ENCODE data around the gene AMER3. TPM values are rescaled to one million over a fixed set of nuclear protein-coding genes. Genes with fewer than 3 reads are reported as not detected.
A peak's percentile ranks its signal among the peaks of the same experiment; 100 is the strongest.

Gene AMER3
- polyA plus RNA-seq, 1 of the 3 experiments (the other 2 are of a cell fraction) = under 0.01 TPM

- TF ChIP-seq MAX (IDR thresholded peaks at IDR 0.05; ENCODE audit: low read depth) (no peak), RCOR1 (IDR thresholded peaks at IDR 0.05; ENCODE audit: low read length) (no peak), POLR2AphosphoS5 (IDR thresholded peaks at IDR 0.05; ENCODE audit: low read depth, low read length) (no peak), JUND (IDR thresholded peaks at IDR 0.05) (no peak)
Measured at GRCh38 chr2:130724455-130724854, 30.9 kb upstream of the AMER3 start (continued).

GRCh38 chr2:130726614-130727180, 28.6 kb upstream of the AMER3 start:
- H3K9me3 ChIP-seq = no peaks in the 10 kb centered on the region
- WGBS (ENCODE audit: low lambda C conversion rate) = 85% methylated on average over 13 of the region's 20 CpGs
- H4K20me1 ChIP-seq (ENCODE audit: insufficient read depth) = no peaks in the 10 kb centered on the region
- no peaks in the 10 kb centered on the region for H3F3A ChIP-seq (replicated peaks; ENCODE audit: insufficient read depth)
- no peak for DNase-seq
- TF ChIP-seq RXRA (IDR thresholded peaks at IDR 0.05; ENCODE audit: borderline replicate concordance, low read depth) (no peak), NRF1 (IDR thresholded peaks at IDR 0.05; ENCODE audit: low read depth, low read length) (no peak), PBX3 (IDR thresholded peaks at IDR 0.05) (no peak), USF1 (IDR thresholded peaks at IDR 0.05; ENCODE audit: borderline replicate concordance, low read depth) (no peak), JUND (IDR thresholded peaks at IDR 0.05) (no peak), FOXM1 (IDR thresholded peaks at IDR 0.05; ENCODE audit: low read depth) (no peak), RFX5 (IDR thresholded peaks at IDR 0.05; ENCODE audit: low read length) (no peak), ZBTB33 (IDR thresholded peaks at IDR 0.05; ENCODE audit: borderline replicate concordance, low read depth) (no peak), SIN3A (IDR thresholded peaks at IDR 0.05; ENCODE audit: borderline replicate concordance, low read depth, low read length) (no peak), REST (IDR thresholded peaks at IDR 0.05; ENCODE audit: low read depth, low read length) (no peak), IRF3 (IDR thresholded peaks at IDR 0.05; ENCODE audit: low read depth, low read length) (no peak), EP300 (IDR thresholded peaks at IDR 0.05; ENCODE audit: borderline replicate concordance in 1 of 2, low read depth in 1 of 2, low read length in 1 of 2) (no peak), RCOR1 (IDR thresholded peaks at IDR 0.05; ENCODE audit: low read length) (no peak), SMC3 (IDR thresholded peaks at IDR 0.05; ENCODE audit: low read depth, low read length) (no peak), FOSL2 (IDR thresholded peaks at IDR 0.05; ENCODE audit: borderline replicate concordance, low read depth) (no peak)
- H3K36me3 ChIP-seq (replicated peaks in 1 of 2; ENCODE audit: control insufficient read depth in 1 of 2, insufficient read depth in 2 of 2, low read length in 1 of 2) = no peaks in the 10 kb centered on the region
- peak overlapping the region; percentile 65 for H3K9ac ChIP-seq
- ChIA-PET CTCF (interaction anchor here (1.4 kb wide), 1 partner anchor 33 kb away, joined by 3 read pairs; no protein-coding TSS in a partner anchor), POLR2A (interaction anchor here (3.1 kb wide), 1 partner anchor 17 kb away, joined by 20 read pairs; no protein-coding TSS in a partner anchor)
- peak overlapping the region; percentile 90; the same call in 1 of the 2 replicates for H2AFZ ChIP-seq (ENCODE audit: low read depth)
- no peaks in the 10 kb centered on the region for H3K79me2 ChIP-seq (ENCODE audit: insufficient read depth)
- peak overlapping the region; percentile 46 to 62 for H3K4me3 ChIP-seq (ENCODE audit: low read depth in 2 of 2, low read length in 1 of 2)
- H3K4me1 ChIP-seq (ENCODE audit: control insufficient read depth in 1 of 2, insufficient read depth in 2 of 2, low read depth in 1 of 2, low read length in 1 of 2) = peaks cover 0 to 25% of the 10 kb centered on the region in 2 experiments; a peak in 2 of 4 replicates
- H3K27ac ChIP-seq (ENCODE audit: low read depth in 2 of 2, low read length in 1 of 2) = peak overlapping the region in 1 of 2 experiments; percentile 64; a peak in 2 of 4 replicates
- H3K27me3 ChIP-seq (ENCODE audit: insufficient read depth) = no peaks in the 10 kb centered on the region
- peak overlapping the region; percentile 88 for H3K4me2 ChIP-seq
- no peaks in the 10 kb centered on the region for H3K9me2 ChIP-seq

Data from SK-N-SH (cell line).